GM13977 (cell line): Measurements from ENCODE around the gene MAP7D3.

Experiments used
- DNase-seq: peaks from one replicate; pipeline ENCODE4 v3.0.0; 2012; ENCODE audit warnings: low spot score
- CTCF ChIP-seq: IDR thresholded peaks from 2 replicates; pipeline ENCODE4 v1.5.1; 2012; ENCODE audit warnings: mild to moderate bottlenecking, control low read depth; ENCODE audit not compliant: insufficient read depth; ENCODE audit errors: extremely low read depth, missing control alignments
- in situ Hi-C: fragments of 300-500 bp; cut with MboI; formaldehyde crosslinking; loops from one replicate; pipeline ENCODE4 v1.12.0; 2022; ENCODE audit warnings: low sequenced_read_pairs, low pct_unique_long_range_greater_than_20kb, mixed read lengths, inconsistent platforms; ENCODE audit not compliant: unreplicated experiment

Gene MAP7D3

GRCh38 chrX:136215559-136215958 lies 35.6 kb downstream of the MAP7D3 start:
- no peak for DNase-seq
- TF ChIP-seq CTCF = no peak
- in situ Hi-C loops = no loop called here

GRCh38 chrX:136214551-136214950 lies 36.6 kb downstream of the MAP7D3 start:
- DNase-seq = no peak
- no peak for TF ChIP-seq CTCF
- in situ Hi-C loops = no loop called here

- in situ Hi-C loops = no loop called here
- DNase-seq = no peak
- TF ChIP-seq CTCF = no peak
These were observed 38.6 kb downstream of the MAP7D3 start for GRCh38 chrX:136212557-136213111.

- TF ChIP-seq CTCF = no peak
- in situ Hi-C loops = no loop called here
- DNase-seq = no peak
These were observed 39.2 kb downstream of the MAP7D3 start for GRCh38 chrX:136211766-136212556.

- DNase-seq = no peak
- no peak for TF ChIP-seq CTCF
- in situ Hi-C loops = no loop called here
These were observed 40.4 kb downstream of the MAP7D3 start for GRCh38 chrX:136210806-136211205.

GRCh38 chrX:136210243-136210642 lies 41.0 kb downstream of the MAP7D3 start:
- in situ Hi-C loops = no loop called here
- DNase-seq = no peak
- TF ChIP-seq CTCF = no peak
